ENCODE measurements around the gene SAMD9.
"Not testable (repeated sequence)": the region's sequence is repeated elsewhere in the genome, so short reads cannot be mapped to it uniquely, and the experiment has no call there.

Gene SAMD9

DNA sequence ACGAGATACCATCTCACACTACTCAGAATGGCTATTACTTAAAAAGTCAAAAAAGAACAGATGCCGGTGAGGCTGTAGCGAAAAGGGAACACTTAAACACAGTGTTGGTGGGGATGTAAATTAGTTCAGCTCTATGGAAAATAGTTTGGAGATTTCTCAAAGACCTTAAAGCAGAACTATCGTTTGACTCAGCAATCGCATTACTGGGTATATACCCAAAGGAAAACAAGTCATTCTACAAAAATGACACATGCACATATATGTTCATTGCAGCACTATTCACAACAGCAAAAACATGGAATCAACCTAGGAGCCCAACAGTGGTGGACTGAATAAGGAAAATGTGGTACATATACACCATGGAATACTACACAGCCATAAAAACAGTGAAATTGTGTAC is 56.9 kb downstream of the SAMD9 start:
- no peak overlapping the region for H3K4me3 Mint-ChIP-seq
- H3K36me3 Mint-ChIP-seq = no peaks in the 10 kb centered on the region
- H3K9me3 Mint-ChIP-seq = no peaks in the 10 kb centered on the region
- no peaks in the 10 kb centered on the region for H3K27me3 Mint-ChIP-seq
- no peak overlapping the region for H3K27ac Mint-ChIP-seq
- no peaks in the 10 kb centered on the region for H3K4me1 Mint-ChIP-seq

DNA sequence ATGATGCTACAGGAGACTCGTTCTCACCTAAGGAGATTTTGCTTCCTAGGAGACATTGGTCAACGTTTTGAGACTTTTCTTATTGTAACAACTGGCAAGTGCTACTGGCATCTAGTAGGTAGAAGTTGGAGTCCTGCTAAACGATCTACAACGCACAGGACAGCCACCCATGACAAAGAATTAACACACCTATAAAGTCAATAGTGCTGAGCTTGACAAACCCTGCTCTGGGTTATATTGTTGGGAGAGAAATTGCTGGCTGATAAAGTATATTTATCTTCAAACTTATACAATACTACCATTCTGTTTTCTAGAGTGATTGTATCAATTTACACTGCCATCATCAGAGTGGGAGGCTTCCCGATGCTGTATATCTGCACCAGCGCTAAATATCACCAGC is 57.8 kb downstream of the SAMD9 start:
- H3K9me3 Mint-ChIP-seq = no peaks in the 10 kb centered on the region
- H3K36me3 Mint-ChIP-seq = no peaks in the 10 kb centered on the region
- no peak overlapping the region for H3K27ac Mint-ChIP-seq
- H3K4me1 Mint-ChIP-seq = no peaks in the 10 kb centered on the region
- H3K4me3 Mint-ChIP-seq = no peak overlapping the region
- no peaks in the 10 kb centered on the region for H3K27me3 Mint-ChIP-seq

DNA sequence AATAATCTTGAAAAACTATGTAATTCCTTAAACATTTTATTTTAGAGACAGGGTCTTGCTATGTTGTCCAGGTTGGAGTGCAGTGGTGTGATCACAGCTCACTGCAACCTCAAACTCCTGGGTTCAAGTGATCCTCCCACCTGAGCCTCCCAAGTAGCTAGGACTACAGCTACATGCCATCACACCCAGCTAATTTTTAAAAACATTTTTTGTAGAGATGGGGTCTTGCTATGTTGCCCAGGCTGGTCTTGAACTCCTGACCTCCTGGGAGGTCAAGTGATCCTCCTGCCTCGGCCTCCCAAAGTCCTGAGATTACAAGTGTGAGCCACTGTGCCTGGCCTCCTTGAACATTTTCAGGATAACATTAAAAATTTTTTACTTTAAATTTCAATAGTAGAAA is 61.2 kb downstream of the SAMD9 start:
- not testable (repeated sequence) for H3K9me3 Mint-ChIP-seq, H3K27ac Mint-ChIP-seq, H3K27me3 Mint-ChIP-seq, H3K4me3 Mint-ChIP-seq, H3K4me1 Mint-ChIP-seq, H3K36me3 Mint-ChIP-seq

DNA sequence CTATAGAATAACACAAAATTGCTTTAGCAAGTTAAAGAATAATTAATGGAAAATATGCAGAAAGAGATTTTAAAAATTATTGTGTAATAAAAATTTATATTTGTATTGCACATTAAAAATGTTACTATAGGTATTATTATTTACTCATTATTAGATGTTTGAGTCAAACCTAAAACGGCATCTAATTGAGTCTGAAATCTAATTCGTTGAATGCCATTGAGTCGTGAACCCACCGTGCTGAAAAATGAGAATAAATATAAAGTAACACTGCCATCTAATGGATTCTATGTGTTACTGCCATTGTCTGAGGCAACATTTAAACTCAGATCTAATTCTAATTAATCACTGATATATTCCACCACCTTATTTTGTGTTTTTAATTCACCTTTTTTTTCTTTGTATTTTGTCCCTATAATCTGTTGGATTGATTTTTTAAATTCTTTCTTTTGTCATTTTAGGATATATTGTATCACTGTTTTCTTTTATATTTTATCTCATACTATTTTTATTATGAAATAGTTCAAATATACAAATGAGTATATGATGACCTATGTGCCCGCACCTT is 62.2 kb downstream of the SAMD9 start:
- H3K9me3 Mint-ChIP-seq = no peaks in the 10 kb centered on the region
- H3K4me1 Mint-ChIP-seq = peaks cover 10% of the 10 kb centered on the region
- no peak overlapping the region for H3K27ac Mint-ChIP-seq
- no peaks in the 10 kb centered on the region for H3K36me3 Mint-ChIP-seq
- H3K4me3 Mint-ChIP-seq = no peak overlapping the region
- H3K27me3 Mint-ChIP-seq = no peaks in the 10 kb centered on the region

DNA sequence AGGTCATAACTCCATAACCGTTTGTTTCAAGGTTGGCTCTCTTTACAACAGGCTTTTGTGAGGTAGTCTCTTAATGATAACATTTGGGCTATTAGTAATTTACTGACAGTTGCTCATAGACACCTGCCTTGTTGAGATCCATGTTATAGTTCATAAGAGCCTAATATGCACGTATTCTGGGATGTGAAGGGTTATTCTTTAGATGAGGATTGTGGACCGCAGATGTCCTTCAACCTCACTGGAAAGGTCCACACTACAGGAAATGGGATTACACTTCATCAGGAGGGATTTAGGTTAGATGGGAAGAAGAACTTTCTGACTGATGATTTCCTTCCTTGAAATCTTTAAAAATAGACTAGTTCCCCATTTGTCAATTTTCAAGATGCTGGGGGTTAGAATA is 62.8 kb downstream of the SAMD9 start:
- no peak overlapping the region for H3K4me3 Mint-ChIP-seq
- peak overlapping the region; percentile 12 for H3K27ac Mint-ChIP-seq
- H3K9me3 Mint-ChIP-seq = no peaks in the 10 kb centered on the region
- H3K4me1 Mint-ChIP-seq = peaks cover 10% of the 10 kb centered on the region
- no peaks in the 10 kb centered on the region for H3K27me3 Mint-ChIP-seq
- H3K36me3 Mint-ChIP-seq = no peaks in the 10 kb centered on the region

DNA sequence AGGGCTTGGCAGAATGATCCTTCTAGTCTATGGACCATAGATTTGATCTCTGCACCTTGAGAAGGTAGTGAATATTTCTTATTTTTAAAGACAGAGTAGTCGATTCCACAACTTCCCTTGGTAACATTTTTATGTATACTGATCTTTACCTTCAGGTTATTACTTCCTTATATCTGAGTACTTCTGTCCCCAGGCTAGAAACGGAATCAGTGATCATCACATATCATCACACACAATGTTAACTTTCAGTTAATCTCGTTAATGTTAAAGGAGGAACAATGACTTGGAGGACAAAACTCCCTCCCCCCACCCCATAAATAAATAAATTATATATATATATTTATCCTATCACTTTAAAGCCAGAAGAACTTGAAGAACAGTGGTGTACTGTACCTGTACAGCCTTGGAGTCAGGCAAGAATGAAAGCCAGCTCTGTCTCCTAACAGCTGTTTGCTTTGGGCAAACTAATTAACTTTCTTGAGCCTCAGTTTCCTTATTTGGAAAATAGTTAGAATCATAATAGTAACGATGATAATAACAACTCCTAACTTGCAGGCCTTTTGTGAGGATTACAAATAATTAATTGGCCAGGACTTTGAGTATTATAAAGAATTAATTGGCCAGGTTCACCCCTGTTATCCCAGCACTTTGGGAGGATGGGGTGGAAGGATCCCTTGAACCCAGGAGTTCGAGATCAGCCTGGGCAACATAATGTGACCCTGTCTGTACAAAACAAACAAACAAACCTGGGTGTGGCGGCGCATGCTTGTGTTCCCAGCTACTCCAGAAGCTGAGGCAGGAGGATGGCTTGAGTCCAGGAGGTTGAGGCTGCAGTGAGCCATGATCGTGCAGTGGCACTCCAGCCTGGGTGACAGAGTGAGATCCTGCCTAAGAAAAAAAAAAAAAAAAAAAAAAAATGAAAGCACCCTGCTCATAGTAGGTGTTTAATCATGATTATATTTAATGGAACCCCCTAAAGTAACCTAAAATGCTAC is 63.5 kb downstream of the SAMD9 start:
- no peaks in the 10 kb centered on the region for H3K36me3 Mint-ChIP-seq
- H3K4me3 Mint-ChIP-seq = no peak overlapping the region
- H3K9me3 Mint-ChIP-seq = no peaks in the 10 kb centered on the region
- H3K27me3 Mint-ChIP-seq = no peaks in the 10 kb centered on the region
- peaks cover 10% of the 10 kb centered on the region for H3K4me1 Mint-ChIP-seq
- no peak overlapping the region for H3K27ac Mint-ChIP-seq

DNA sequence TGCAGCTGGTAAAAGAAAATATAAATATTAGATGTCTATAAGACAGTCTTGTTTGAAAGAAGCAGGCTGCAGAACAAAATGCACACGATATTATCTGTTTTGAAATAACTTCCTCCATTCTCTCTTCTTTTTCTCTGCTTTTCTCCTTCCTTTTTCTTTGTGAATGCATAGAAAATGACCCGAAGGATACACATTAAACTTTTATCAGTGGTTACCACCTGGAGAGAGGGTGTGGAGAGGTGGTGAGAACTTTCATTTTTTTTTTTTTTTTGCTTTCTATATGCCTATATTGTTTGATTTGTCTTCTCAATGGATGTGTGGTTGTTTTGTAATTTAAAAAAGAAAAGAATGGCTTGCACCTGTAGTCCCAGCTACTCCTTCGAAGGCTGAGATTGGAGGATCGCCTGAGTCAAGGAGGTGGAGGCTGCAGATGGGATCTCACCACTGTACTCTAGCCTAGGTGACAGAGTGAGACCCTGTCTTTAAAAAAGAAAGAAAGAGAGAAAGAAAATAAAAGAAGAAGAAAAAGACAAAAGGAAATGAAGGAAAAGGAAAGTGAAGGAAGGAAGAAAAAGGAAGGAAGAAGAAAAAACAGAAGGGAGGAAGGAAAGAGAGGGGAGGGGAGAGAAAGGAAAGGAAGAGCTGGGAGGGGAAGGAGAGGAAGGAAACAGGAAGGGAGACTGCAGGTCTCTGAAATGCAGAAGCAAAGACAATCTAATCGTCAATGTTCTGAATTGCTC is 64.4 kb downstream of the SAMD9 start:
- no peaks in the 10 kb centered on the region for H3K36me3 Mint-ChIP-seq

DNA sequence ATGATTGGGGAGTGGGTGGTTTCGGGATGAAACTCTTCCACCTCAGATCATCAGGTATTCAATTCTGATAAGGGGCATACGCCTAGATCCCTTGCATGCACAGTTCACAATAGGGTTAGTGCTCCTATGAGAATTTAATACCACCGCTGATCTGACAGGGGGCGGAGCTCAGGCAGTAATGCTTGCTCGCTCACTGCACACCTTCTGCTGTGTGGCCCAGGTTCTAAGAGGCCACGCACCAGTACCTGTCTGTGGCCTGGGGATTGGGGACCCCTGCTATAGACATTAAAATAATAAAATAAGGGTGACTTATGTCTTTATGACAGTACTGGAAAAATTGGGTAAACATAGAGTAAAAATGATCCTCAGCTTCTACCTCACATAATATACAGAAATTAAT is 66.1 kb downstream of the SAMD9 start:
- no peak overlapping the region for H3K27ac Mint-ChIP-seq
- no peaks in the 10 kb centered on the region for H3K9me3 Mint-ChIP-seq
- no peak overlapping the region for H3K4me3 Mint-ChIP-seq
- H3K4me1 Mint-ChIP-seq = peaks cover 10% of the 10 kb centered on the region
- H3K36me3 Mint-ChIP-seq = no peaks in the 10 kb centered on the region
- H3K27me3 Mint-ChIP-seq = peaks cover 2% of the 10 kb centered on the region

More for the DNA sequence above, 64.4 kb downstream of the SAMD9 start:
- no peaks in the 10 kb centered on the region for H3K9me3 Mint-ChIP-seq
- no peaks in the 10 kb centered on the region for H3K27me3 Mint-ChIP-seq
- peaks cover 10% of the 10 kb centered on the region for H3K4me1 Mint-ChIP-seq
- H3K4me3 Mint-ChIP-seq = no peak overlapping the region
- peak overlapping the region; percentile 46 for H3K27ac Mint-ChIP-seq

All from activated naive CD4-positive, alpha-beta T cell treated with anti-CD3 and anti-CD28 coated beads, Interleukin-2, amount 50 U/mL, for 24 hours (primary cell).